Measurements from ENCODE around the gene NEURL1. TPM values are rescaled to one million over a fixed set of nuclear protein-coding genes. Genes with fewer than 3 reads are reported as not detected.

NEURL1 gene
- total and polyA plus RNA-seq, 2 donors = 5.2 to 27.8 TPM

DNA sequence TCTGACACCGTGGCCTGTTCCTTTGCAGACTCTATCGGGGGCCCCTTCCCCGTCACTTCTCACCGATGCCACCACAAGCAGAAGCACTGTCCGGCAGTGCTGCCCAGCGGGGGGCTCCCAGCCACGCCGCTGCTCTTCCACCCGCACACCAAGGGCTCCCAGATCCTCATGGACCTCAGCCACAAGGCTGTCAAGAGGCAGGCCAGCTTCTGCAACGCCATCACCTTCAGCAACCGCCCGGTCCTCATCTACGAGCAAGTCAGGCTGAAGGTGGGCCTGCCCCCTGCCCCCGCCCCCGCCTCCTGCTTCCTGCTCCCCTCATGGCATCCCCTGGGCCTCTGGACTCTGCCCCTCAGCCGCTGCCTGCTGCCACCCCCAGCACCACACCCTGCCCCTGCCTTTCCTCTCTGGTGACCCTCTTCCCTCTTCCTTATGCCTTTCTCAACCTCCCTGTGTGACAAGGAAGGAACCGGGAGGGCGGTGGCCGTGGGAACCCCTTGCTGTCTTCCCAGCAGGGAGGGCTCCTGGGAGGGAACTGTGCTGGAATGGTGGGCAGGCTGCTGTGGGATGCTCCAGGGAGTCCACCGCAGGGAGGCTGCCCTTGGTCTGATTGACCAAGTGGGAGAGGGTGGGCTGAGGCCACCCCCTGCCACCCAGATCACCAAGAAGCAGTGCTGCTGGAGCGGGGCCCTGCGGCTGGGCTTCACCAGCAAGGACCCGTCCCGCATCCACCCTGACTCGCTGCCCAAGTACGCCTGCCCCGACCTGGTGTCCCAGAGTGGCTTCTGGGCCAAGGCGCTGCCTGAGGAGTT is 77.5 kb downstream of the NEURL1 start:
- no peak for DNase-seq (ENCODE audit: extremely low spot score)
- Histone ChIP-seq H3K36me3 (ENCODE audit: insufficient read depth) (no peaks in the 10 kb centered on the region), H3K4me3 (ENCODE audit: low read depth, low read length) (no peak overlapping the region), H3K4me1 (ENCODE audit: insufficient read depth) (no peaks in the 10 kb centered on the region), H3K27ac (ENCODE audit: low read depth) (no peak overlapping the region)
- 93% methylated on average over 28 of the region's 28 CpGs for WGBS

DNA sequence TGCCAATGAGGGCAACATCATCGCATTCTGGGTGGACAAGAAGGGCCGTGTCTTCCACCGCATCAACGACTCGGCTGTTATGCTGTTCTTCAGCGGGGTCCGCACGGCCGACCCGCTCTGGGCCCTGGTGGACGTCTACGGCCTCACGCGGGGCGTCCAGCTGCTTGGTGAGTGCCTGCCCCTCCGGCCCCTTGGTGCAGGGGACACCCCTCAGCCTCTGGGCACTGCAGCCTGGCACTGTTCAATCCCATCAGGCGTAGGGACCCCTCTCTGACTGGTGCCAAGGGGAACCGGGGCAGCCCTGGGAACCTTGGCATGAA is 78.1 kb downstream of the NEURL1 start:
- no peak for DNase-seq (ENCODE audit: extremely low spot score)
- Histone ChIP-seq H3K27ac (ENCODE audit: low read depth) (no peak overlapping the region), H3K36me3 (ENCODE audit: insufficient read depth) (no peaks in the 10 kb centered on the region), H3K4me1 (ENCODE audit: insufficient read depth) (no peaks in the 10 kb centered on the region), H3K4me3 (ENCODE audit: low read depth, low read length) (no peak overlapping the region)
- WGBS = 96% methylated on average over 18 of the region's 18 CpGs

DNA sequence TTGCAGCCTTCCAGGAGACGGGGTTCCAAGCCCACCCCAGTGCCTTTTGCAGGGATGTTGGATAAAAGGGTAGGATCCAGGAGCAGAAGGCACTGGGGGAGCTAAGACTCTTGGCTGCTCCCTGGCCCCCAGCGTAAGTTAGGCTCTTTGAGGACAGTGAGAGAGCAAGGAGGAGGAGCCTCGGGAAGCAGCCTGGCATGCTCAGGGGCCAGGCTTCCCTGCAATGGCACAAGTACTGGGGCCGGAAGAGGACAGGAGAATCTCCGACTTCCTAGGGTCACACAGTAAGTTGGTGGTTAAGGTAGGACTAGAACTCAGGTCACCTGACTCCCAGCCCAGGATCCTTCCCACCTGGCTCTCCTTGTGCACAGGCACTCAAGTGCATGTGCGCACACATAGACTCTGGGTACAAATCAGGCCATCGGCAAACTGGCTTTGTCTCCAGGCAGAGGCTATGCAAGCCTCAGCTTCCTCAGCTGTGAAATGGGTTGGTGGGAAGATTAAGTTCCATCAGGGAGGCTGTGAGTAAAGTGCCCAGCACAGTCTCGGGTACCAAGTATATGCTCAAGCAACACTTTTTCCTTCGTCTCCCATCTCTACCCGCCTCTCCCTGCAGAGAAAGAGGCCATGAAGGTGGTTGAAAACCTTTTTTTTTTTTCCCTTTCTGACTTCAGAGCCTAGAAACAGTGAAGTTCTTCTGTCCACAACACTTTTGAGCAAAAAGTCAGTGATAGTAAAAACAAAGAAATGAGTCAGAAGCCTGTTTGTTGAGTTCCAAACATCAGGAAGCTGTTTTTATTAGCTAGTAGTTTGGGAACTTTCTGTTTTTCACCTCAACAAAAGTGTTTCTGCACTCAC is 79.1 kb downstream of the NEURL1 start:
- Histone ChIP-seq H3K36me3 (ENCODE audit: insufficient read depth) (no peaks in the 10 kb centered on the region), H3K4me1 (ENCODE audit: insufficient read depth) (no peaks in the 10 kb centered on the region), H3K4me3 (ENCODE audit: low read depth, low read length) (no peak overlapping the region), H3K27ac (ENCODE audit: low read depth) (no peak overlapping the region)
- 84% methylated on average over 10 of the region's 10 CpGs for WGBS
- DNase-seq (ENCODE audit: extremely low spot score) = no peak

DNA sequence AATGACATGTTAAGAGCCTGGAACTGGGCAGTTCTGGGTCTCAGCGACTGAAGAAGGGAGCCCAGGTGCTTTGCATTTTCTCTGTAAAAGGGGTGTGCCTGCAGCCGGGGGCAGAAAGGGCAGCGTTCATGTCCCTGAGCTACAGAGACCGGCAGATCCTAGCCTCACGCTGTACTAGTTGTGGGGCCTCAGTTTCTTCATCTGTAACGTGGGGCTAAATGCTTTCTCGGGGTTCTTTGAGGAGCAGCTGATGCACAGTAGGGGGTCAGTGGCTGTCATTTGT is 79.6 kb downstream of the NEURL1 start:
- WGBS = 85% methylated on average over 7 of the region's 7 CpGs
- no peak overlapping the region for H3K4me3 ChIP-seq (ENCODE audit: low read depth, low read length)
- H3K27ac ChIP-seq (ENCODE audit: low read depth) = no peak overlapping the region
- H3K36me3 ChIP-seq (ENCODE audit: insufficient read depth) = no peaks in the 10 kb centered on the region
- no peak for DNase-seq (ENCODE audit: extremely low spot score)
- H3K4me1 ChIP-seq (ENCODE audit: insufficient read depth) = no peaks in the 10 kb centered on the region

DNA sequence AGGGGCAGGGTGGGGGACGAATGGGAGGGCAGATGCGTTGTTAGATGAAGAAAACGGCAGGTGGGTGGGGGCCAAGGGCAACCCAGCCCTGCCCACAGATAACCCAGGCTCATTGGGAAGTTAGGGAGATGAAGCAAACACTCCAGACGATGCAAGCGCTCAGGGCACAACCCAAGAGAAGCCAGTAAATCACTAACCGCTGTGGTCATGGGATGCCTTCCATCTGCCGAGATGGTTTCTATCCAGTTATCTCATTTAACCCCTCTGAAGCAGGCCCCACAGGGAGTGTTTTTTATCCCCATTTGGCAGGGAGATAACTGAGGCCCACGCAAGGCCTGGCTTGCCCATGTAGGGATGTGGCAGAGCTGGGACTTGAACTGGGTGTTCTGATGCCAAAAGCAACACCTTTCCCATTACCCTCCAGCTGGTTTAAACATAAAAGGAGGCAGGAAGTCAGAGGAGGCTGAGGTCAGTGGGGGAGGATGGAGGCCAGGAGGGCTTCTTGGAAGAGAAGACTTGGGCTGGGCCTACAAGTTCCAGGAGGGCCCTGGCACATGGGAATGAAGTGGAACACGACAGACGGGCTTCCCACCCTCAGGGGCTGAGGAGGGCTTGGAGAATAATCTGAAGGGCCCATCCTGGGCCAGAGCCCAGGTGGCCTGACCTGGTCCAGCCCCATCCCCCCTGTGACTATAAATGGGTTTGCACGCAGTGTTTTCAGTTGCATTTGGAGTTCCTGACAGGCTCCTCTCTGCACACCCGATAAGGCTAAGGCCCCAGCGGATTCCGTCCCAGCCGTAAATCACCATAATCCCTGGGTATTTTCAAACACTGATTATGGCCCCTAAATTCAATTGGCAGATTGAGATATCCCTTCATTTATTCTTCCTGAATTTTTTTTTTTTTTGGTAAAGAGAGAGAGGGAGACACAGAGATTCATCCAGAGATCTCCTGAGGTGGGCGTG is 80.9 kb downstream of the NEURL1 start:
- WGBS = 60% methylated on average over 16 of the region's 16 CpGs

DNA sequence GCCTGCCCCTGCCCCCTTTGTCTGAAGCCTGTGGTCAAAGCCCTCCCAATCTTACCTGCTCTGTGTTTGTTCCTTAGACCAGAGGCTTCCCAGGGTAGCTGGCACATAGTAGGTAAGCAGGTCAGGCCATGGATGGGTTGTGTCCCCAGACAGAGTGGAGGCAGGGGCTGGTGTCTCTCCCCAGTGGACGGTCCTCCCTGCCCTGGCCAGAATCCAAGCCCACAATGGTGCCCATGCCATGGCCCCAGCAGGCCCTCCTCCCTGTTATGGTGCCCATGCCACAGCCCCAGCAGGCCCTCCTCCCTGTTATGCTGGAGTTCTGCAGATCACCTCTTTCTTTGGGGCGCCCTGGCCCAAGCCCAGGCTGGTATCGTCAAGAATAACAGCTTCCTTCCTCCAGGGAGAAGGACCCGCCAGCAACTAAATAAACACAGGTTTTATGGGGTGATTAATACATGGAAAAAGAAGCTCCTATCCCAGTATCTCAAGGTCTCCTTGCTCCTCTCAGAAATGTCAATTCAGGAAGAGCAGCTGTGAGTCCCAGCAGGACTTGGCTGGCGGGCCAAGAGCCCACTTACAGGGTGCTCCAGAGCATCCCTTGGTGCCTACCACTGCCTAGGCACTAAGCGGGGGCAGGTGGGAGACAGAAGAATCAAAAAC is 82.0 kb downstream of the NEURL1 start:
- H3K27ac ChIP-seq (ENCODE audit: low read depth) = no peak overlapping the region
- WGBS = 40% methylated on average over 6 of the region's 6 CpGs
- no peak for DNase-seq (ENCODE audit: extremely low spot score)

More for the DNA sequence above, 80.9 kb downstream of the NEURL1 start:
- H3K4me1 ChIP-seq (ENCODE audit: insufficient read depth) = no peaks in the 10 kb centered on the region
- no peaks in the 10 kb centered on the region for H3K36me3 ChIP-seq (ENCODE audit: insufficient read depth)
- H3K27ac ChIP-seq (ENCODE audit: low read depth) = no peak overlapping the region
- DNase-seq (ENCODE audit: extremely low spot score) = no peak
- no peak overlapping the region for H3K4me3 ChIP-seq (ENCODE audit: low read depth, low read length)

DNA sequence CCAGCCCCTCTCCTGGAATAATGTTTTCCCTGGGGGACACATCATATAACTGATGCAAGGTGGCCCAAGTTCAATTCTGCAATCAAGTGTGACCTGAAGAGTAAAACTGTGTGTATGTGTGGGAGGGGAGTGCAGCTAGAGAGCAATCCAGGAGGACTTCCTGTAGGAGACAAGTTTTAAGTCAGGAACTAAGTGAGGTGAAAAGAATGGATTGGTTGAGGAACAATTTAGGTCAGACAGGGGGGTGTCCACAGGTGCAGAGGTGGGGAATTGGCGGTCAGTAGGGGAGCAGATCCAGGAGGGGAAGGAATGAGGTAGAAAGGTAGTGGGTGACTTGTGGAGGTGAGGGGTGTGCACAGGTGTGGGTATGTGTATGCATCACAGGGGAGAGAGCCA is 82.6 kb downstream of the NEURL1 start:
- WGBS = 100% methylated on average over 1 of the region's 1 CpG
- H3K4me1 ChIP-seq (ENCODE audit: insufficient read depth) = no peaks in the 10 kb centered on the region
- no peaks in the 10 kb centered on the region for H3K36me3 ChIP-seq (ENCODE audit: insufficient read depth)
- no peak for DNase-seq (ENCODE audit: extremely low spot score)
- H3K27ac ChIP-seq (ENCODE audit: low read depth) = no peak overlapping the region
- H3K4me3 ChIP-seq (ENCODE audit: low read depth, low read length) = no peak overlapping the region

More for the DNA sequence above, 82.0 kb downstream of the NEURL1 start:
- H3K4me1 ChIP-seq (ENCODE audit: insufficient read depth) = no peaks in the 10 kb centered on the region
- H3K4me3 ChIP-seq (ENCODE audit: low read depth, low read length) = no peak overlapping the region
- H3K36me3 ChIP-seq (ENCODE audit: insufficient read depth) = no peaks in the 10 kb centered on the region

DNA sequence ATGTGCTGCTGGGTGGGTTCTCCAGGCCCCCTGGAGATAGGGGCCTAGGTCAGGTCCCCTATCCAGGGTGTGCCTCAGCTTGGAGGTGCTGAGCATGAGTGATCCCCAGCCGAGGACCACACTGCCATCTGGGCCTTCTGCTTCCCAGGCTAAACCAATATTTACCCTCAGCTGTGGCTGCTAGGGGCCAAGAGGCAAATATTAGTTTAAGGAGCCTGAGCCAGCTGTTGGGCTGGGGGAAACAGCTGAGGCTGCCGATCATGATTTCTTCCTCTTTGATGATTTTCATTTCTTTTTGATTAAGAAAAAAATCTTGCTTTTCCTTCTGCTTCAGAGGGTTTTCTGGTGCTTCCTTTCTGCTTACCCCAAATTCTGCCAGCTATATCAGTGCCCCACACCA is 83.4 kb downstream of the NEURL1 start:
- Histone ChIP-seq H3K4me1 (ENCODE audit: insufficient read depth) (no peaks in the 10 kb centered on the region), H3K4me3 (ENCODE audit: low read depth, low read length) (no peak overlapping the region), H3K36me3 (ENCODE audit: insufficient read depth) (no peaks in the 10 kb centered on the region), H3K27ac (ENCODE audit: low read depth) (no peak overlapping the region)
- DNase-seq (ENCODE audit: extremely low spot score) = no peak
- WGBS = 79% methylated on average over 2 of the region's 2 CpGs

DNA sequence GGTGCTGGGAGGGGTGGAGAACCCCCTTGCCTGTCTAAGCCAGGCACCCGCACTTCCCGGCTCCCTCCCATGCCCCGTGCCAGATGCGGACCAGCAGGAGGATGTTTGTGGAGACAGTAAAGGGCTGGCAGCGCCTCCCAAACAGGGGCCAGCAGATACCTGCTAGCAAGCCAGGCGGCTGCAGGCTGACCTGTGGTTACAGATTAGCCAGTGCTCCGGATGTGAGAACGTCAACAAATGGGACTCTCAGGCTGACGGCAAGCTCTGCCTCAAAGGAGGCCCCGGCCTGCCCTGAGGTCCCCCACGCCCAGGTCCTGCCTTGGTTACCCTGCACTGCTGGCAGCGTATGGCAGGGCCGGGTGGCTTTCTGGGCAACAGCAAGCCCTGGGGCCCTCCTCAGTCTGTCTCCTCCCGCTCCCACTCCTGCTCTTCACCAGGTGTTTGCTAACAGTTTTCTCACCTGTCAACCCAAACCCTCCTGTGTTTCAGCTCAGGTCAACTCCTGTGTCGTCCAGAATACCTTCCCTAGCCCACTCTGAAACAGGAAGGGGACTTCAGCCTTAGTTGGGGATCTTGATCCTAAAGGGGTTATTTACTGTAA is 85.4 kb downstream of the NEURL1 start:
- 73% methylated on average over 15 of the region's 15 CpGs for WGBS
- H3K27ac ChIP-seq (ENCODE audit: low read depth) = no peak overlapping the region
- no peaks in the 10 kb centered on the region for H3K4me1 ChIP-seq (ENCODE audit: insufficient read depth)
- no peaks in the 10 kb centered on the region for H3K36me3 ChIP-seq (ENCODE audit: insufficient read depth)
- H3K4me3 ChIP-seq (ENCODE audit: low read depth, low read length) = no peak overlapping the region
- DNase-seq (ENCODE audit: extremely low spot score) = no peak

DNA sequence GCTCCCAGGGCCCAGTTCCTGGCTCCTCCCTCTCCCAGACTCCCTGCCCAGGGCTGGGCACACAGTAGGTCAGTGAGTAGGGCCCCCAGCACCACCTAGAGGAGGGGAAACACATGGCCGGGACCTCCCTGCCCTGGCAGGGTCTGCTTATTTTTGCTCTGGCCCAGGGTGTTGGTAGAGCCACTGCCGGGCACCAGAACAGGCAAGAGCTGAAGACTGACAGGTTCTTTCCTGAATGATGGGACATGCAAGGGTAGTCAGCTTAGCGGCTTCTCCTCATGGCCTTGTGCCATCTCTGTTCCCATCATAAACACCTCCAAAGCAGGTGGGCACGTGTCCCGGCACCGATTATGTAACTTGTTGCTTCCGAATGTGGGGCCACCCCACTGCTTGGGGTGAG is 86.5 kb downstream of the NEURL1 start:
- Histone ChIP-seq H3K27ac (ENCODE audit: low read depth) (no peak overlapping the region), H3K36me3 (ENCODE audit: insufficient read depth) (no peaks in the 10 kb centered on the region), H3K4me1 (ENCODE audit: insufficient read depth) (no peaks in the 10 kb centered on the region), H3K4me3 (ENCODE audit: low read depth, low read length) (no peak overlapping the region)
- whole genome bisulfite sequencing = 75% methylated on average over 7 of the region's 7 CpGs
- no peak for DNase-seq (ENCODE audit: extremely low spot score)

DNA sequence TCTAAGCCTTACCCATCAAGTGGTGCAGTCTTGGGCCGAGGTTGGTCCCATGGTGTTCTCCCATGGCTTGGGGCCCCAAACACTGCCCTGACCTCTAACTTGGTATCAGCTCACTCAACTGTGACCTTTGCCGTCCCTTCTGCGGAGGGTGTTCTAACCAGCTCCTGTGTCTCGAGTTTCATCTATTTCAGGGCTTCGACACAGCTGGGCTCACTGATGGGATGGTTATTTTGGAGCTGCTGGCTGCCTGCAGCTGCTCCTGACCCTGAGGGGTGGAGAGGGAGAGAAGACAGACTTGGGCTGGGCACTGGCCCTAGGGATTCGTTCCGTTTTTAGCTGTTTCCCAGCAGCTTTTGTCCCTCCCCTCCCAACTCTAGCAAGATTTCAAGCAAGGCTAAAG is 86.9 kb downstream of the NEURL1 start:
- no peak overlapping the region for H3K27ac ChIP-seq (ENCODE audit: low read depth)
- WGBS = 48% methylated on average over 7 of the region's 7 CpGs
- H3K4me1 ChIP-seq (ENCODE audit: insufficient read depth) = no peaks in the 10 kb centered on the region
- no peak overlapping the region for H3K4me3 ChIP-seq (ENCODE audit: low read depth, low read length)
- DNase-seq (ENCODE audit: extremely low spot score) = no peak
- no peaks in the 10 kb centered on the region for H3K36me3 ChIP-seq (ENCODE audit: insufficient read depth)

DNA sequence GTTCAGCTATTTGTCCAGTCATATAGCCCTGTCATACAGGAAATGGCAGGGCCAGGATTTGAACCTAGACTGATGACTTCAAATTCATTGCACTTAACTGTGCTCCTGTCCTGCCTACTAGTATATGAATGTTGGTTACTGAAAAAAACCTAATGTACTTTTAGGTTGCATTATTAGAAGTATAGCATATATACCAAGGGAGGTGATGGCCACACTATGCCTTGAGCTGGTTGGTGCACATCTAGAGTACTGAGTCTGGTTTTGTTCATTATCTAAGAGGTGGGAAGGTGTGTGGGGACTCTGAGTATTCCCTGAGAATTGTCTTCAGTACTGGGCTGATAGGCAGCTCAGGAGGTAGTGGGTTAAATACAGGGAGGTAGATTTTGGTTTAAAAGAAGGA is 88.0 kb downstream of the NEURL1 start:
- Histone ChIP-seq H3K36me3 (ENCODE audit: insufficient read depth) (no peaks in the 10 kb centered on the region), H3K4me3 (ENCODE audit: low read depth, low read length) (no peak overlapping the region), H3K4me1 (ENCODE audit: insufficient read depth) (no peaks in the 10 kb centered on the region), H3K27ac (ENCODE audit: low read depth) (no peak overlapping the region)
- DNase-seq (ENCODE audit: extremely low spot score) = no peak
